Measurements from ENCODE around the gene CCNK.

CCNK gene

DNA sequence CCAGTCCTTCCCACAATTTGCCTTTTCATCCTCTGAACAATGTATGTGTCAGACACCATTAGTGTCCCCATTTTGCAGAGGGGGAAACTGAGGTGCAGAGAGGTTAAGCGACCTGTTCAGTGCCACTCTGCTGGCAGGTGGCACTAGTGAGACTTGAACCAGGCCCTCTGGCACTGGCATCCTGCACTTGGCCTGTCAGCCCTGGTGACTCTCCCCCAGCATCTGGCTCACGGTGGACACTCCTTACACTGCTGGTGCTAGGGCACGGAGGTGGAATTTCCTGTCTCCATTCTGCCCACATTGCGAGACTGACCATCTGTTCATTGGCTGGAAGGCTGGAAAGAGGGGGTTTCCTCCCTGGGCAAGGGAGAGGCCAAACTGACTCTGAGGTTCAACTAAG is 48.7 kb downstream of the CCNK start:
- H3K4me1 ChIP-seq (ENCODE audit: insufficient read depth, low read length) = peaks cover 28% of the 10 kb centered on the region
- no peak overlapping the region for H3K27ac ChIP-seq (ENCODE audit: low read depth, low read length)
- no peak overlapping the region for H3K4me3 ChIP-seq (ENCODE audit: low read length)
- no peaks in the 10 kb centered on the region for H3K27me3 ChIP-seq (ENCODE audit: insufficient read depth, low read length)
- no peaks in the 10 kb centered on the region for H3K9me3 ChIP-seq (ENCODE audit: insufficient read depth, low read depth, low read length)
- H3K36me3 ChIP-seq (ENCODE audit: insufficient read depth, low read length) = no peaks in the 10 kb centered on the region
- no peak overlapping the region for H3K9ac ChIP-seq (ENCODE audit: low read depth, low read length)
- WGBS = 93% methylated on average over 4 of the region's 4 CpGs

DNA sequence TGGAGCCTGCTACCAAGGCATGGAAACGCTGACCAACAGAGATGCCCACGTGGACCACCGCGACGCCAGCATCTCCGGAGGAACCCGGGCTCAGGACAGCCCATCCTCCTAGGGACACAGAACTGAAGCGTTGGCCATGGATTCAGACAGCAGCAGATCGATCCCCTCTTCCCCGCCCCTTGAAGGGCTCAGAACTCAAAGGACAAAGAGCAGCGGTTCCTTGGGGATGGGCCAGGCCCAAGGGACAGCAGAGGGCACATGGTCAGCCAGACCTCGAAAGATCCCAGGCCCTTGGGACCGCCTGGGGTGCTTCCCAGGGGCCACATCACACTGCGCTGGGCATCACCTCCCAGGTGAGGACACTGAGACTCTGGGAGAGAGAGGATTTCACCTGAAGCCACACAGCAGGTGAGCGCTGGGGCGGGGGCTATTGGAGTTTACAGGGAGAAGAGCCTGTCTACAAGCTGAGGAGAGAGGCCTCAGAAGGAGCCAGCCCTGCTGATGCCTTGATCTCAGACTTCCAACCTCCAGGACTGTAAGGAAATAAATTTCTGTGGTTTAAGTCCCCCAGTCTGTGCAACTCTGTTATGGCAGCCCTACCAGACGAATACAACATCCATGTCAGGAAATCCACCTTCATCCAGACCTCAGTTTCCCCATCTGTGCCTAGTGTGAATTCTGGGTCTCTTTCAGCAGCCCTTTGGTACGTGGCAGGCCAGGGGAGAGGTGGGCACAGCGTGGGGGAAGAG is 49.4 kb downstream of the CCNK start:
- Histone ChIP-seq H3K27me3 (ENCODE audit: insufficient read depth, low read length) (no peaks in the 10 kb centered on the region), H3K9ac (ENCODE audit: low read depth, low read length) (peak overlapping the region; percentile 37; the same call in 1 of the 2 replicates), H3K27ac (ENCODE audit: low read depth, low read length) (peak overlapping the region; percentile 77), H3K9me3 (ENCODE audit: insufficient read depth, low read depth, low read length) (no peaks in the 10 kb centered on the region), H3K4me1 (ENCODE audit: insufficient read depth, low read length) (peaks cover 24% of the 10 kb centered on the region), H3K36me3 (ENCODE audit: insufficient read depth, low read length) (no peaks in the 10 kb centered on the region), H3K4me3 (ENCODE audit: low read length) (no peak overlapping the region)
- WGBS = 74% methylated on average over 19 of the region's 19 CpGs

DNA sequence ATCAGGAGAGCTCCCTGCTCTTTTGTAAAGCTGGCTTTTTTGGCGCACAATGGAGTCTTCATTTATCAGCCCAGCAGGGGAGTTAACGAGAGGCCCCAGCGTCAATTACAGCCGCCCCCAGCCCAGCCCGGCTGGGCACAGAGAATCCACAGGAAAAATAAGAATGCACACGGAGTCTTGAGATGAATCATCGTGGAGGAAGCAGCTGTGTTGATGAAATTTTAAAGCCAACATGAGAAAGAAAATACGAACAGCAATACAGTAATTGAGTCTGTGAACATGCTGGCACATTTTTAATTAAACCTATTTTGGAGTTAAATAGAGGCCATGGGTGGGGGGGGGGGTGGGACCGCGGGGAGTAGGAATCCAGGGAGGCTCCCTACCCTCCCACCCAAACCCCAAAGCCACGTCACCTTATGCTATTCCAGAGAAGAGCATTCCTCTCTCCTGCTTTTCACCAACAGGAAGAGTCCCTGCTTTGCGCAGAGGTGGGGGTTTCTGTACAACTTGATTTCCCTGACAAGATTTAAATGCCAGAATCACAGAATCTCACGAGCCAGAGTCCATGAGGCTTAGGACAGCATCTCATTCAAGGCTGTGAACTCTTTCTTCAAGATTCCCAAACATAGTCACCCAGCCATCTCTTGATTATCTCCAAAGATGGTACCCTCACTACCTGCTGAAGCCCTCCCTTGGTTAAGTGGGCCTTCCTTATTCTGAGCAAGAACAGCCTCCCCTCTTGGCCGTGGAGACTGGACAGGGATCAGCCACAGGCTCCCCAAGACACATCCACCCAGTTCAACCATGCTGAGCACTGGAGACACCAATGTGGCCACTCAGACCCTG is 50.3 kb downstream of the CCNK start:
- Histone ChIP-seq H3K9me3 (ENCODE audit: insufficient read depth, low read depth, low read length) (no peaks in the 10 kb centered on the region), H3K27ac (ENCODE audit: low read depth, low read length) (peak overlapping the region; percentile 77), H3K9ac (ENCODE audit: low read depth, low read length) (no peak overlapping the region; the same call in 1 of the 2 replicates), H3K27me3 (ENCODE audit: insufficient read depth, low read length) (no peaks in the 10 kb centered on the region), H3K4me3 (ENCODE audit: low read length) (no peak overlapping the region), H3K4me1 (ENCODE audit: insufficient read depth, low read length) (peaks cover 24% of the 10 kb centered on the region), H3K36me3 (ENCODE audit: insufficient read depth, low read length) (no peaks in the 10 kb centered on the region)
- 29% methylated on average over 12 of the region's 14 CpGs for WGBS

DNA sequence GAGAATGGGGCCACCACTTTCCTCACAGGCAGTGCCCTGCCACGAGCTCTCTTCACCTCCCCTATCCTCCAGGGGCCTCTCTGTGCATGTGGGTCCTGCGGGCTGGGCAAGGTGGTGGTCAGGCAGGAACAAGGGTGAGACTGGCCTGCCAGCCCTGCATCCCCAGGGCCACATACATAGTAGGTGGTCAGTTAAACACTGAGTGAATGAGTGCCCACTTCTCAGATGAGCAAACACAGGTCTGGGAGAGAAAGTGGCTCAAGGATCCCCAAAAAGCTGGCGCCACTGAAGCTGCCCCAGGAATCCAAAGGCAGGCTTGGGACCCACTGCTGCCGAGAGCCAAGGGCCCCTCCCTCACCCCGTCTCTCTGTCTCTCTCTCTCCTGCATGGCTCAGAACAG is 51.1 kb downstream of the CCNK start:
- Histone ChIP-seq H3K36me3 (ENCODE audit: insufficient read depth, low read length) (no peaks in the 10 kb centered on the region), H3K4me3 (ENCODE audit: low read length) (no peak overlapping the region), H3K9me3 (ENCODE audit: insufficient read depth, low read depth, low read length) (no peaks in the 10 kb centered on the region), H3K9ac (ENCODE audit: low read depth, low read length) (no peak overlapping the region), H3K27me3 (ENCODE audit: insufficient read depth, low read length) (no peaks in the 10 kb centered on the region), H3K27ac (ENCODE audit: low read depth, low read length) (no peak overlapping the region), H3K4me1 (ENCODE audit: insufficient read depth, low read length) (peaks cover 29% of the 10 kb centered on the region)
- 93% methylated on average over 5 of the region's 5 CpGs for WGBS

DNA sequence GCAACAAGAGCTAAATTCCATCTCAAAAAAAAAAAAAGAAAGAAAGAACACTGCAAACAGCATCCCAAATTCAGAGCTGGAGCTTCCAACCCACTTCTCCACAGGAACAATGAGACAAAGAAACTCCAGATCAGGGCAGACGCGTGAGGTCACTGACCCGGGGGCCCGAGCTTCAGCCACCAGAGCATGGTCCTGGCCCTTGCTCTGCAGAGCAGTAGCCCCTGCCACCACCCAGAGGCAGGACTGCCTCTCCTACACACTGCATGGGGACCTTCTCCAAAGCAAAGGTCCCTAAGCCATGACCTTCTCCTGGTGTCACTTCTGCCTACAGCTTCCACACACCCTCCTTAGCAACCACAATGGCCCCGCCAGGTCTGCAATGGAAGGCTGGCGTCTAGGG is 53.1 kb downstream of the CCNK start:
- Histone ChIP-seq H3K4me1 (ENCODE audit: insufficient read depth, low read length) (peaks cover 40% of the 10 kb centered on the region), H3K27me3 (ENCODE audit: insufficient read depth, low read length) (no peaks in the 10 kb centered on the region), H3K36me3 (ENCODE audit: insufficient read depth, low read length) (no peaks in the 10 kb centered on the region), H3K4me3 (ENCODE audit: low read length) (no peak overlapping the region), H3K9me3 (ENCODE audit: insufficient read depth, low read depth, low read length) (no peaks in the 10 kb centered on the region), H3K27ac (ENCODE audit: low read depth, low read length) (peak overlapping the region; percentile 45; the same call in 1 of the 2 replicates), H3K9ac (ENCODE audit: low read depth, low read length) (no peak overlapping the region)
- WGBS = 90% methylated on average over 6 of the region's 6 CpGs

DNA sequence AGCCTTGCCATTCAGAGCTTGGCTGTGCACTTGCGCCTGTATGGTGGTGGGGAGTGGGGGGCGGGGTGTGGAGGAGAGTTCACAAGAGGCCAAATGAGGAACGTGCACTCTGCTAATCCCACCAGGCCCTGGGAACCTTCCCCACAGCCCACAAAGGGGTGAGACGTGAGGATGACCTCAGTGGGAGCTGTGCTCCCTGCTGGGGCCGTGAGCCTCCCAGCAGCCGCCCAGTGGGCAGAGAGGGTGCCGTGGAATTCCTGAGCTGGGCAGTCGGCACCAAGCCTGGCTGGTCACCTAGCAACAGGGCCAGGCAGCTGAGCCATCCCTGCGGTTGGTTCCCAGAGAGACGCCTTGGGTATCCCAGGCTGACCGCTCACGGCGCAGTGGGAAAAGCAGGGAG is 53.7 kb downstream of the CCNK start:
- Histone ChIP-seq H3K9ac (ENCODE audit: low read depth, low read length) (no peak overlapping the region), H3K36me3 (ENCODE audit: insufficient read depth, low read length) (no peaks in the 10 kb centered on the region), H3K4me1 (ENCODE audit: insufficient read depth, low read length) (peaks cover 40% of the 10 kb centered on the region), H3K27ac (ENCODE audit: low read depth, low read length) (0 out of 2 replicates have a peak overlapping the region, but pooled peaks have one; percentile 45), H3K27me3 (ENCODE audit: insufficient read depth, low read length) (no peaks in the 10 kb centered on the region), H3K4me3 (ENCODE audit: low read length) (no peak overlapping the region), H3K9me3 (ENCODE audit: insufficient read depth, low read depth, low read length) (no peaks in the 10 kb centered on the region)
- 86% methylated on average over 13 of the region's 13 CpGs for WGBS

DNA sequence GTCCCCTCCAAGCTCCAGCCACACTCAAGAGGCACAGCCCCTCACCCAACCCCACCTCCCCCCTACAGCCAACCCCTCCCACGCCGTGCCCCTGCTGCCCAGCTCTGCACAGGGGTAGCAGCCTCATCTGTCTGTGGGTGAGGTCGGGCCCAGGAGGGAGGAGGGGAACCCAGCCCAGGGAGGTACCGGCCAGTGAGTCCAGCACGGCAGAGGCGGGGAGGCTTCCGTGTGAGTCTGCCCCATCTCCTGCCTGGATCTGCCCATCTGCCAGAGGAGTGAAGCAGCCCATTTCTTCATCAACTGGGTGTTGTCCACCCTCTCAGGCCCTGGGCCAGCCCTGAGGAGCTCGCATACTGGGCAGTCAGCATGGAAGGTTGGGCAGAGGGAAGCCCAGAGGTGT is 54.2 kb downstream of the CCNK start:
- no peak overlapping the region for H3K9ac ChIP-seq (ENCODE audit: low read depth, low read length)
- peaks cover 39% of the 10 kb centered on the region for H3K4me1 ChIP-seq (ENCODE audit: insufficient read depth, low read length)
- H3K27ac ChIP-seq (ENCODE audit: low read depth, low read length) = no peak overlapping the region
- H3K36me3 ChIP-seq (ENCODE audit: insufficient read depth, low read length) = no peaks in the 10 kb centered on the region
- WGBS = 88% methylated on average over 8 of the region's 8 CpGs
- H3K4me3 ChIP-seq (ENCODE audit: low read length) = no peak overlapping the region
- H3K27me3 ChIP-seq (ENCODE audit: insufficient read depth, low read length) = no peaks in the 10 kb centered on the region
- no peaks in the 10 kb centered on the region for H3K9me3 ChIP-seq (ENCODE audit: insufficient read depth, low read depth, low read length)

DNA sequence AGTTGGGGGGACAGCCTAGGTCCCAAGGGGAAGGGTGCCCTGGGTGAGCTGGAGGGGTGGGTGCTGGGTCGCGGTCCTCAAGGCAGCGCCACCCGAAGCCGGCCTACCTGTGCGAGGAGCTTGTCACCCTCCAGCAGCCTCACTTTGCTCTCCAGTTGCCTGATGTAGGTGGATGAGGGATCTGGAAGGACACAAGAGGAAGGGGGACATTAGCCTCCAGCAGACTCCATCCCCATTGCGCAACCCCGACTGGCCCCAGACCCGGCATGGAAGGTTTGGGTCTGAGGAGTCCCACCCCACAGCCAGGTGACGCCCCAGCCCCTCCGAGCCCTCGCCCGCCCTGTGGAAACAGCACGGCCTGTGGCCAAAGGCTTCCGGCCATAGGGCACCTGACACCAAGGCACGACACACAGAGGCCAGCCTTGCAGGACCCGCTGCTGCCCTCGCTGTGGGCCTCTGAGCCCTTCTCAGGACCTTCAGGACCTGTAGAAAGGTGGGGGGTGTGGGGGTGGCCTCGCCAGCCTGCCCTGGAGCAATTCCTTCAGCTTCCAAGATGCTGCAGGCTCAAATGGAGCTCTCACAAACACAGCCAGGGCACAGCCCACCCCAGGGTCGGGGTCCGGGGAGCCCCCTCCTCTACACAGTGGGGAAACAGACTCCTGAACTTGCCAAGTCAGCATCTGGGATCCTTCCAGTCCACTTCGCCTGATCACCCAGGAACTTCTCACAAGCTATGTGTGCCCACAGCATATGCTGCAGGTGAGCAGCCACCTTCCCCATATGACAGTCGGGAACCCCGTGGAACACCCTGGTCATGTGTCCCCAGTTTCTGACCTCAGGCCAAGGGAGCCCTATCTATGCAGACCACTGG is 54.9 kb downstream of the CCNK start:
- no peaks in the 10 kb centered on the region for H3K27me3 ChIP-seq (ENCODE audit: insufficient read depth, low read length)
- no peaks in the 10 kb centered on the region for H3K9me3 ChIP-seq (ENCODE audit: insufficient read depth, low read depth, low read length)
- H3K27ac ChIP-seq (ENCODE audit: low read depth, low read length) = no peak overlapping the region
- H3K4me3 ChIP-seq (ENCODE audit: low read length) = no peak overlapping the region
- no peaks in the 10 kb centered on the region for H3K36me3 ChIP-seq (ENCODE audit: insufficient read depth, low read length)
- H3K9ac ChIP-seq (ENCODE audit: low read depth, low read length) = no peak overlapping the region
- 93% methylated on average over 24 of the region's 24 CpGs for WGBS
- H3K4me1 ChIP-seq (ENCODE audit: insufficient read depth, low read length) = peaks cover 32% of the 10 kb centered on the region

DNA sequence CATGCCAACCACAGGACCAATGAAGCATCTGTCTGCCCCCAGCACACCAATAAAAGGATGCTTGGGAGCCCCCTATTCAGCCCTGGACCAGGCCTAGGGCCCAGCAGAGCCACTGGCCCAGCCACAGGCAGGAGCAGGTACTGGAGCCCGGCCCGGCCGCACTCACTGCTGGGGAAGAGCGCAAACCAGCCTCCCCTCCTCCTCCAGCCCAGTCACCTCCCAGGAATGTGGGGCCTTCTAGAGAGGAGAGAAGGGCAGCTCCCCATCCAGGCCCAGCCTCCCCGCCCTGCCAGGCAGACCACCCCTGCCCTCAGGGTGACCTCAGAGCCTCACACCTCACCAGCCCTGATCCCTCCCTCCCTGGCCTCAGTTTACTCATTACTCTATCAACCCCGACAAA is 56.2 kb downstream of the CCNK start:
- Histone ChIP-seq H3K9ac (ENCODE audit: low read depth, low read length) (no peak overlapping the region), H3K4me3 (ENCODE audit: low read length) (no peak overlapping the region), H3K9me3 (ENCODE audit: insufficient read depth, low read depth, low read length) (no peaks in the 10 kb centered on the region), H3K4me1 (ENCODE audit: insufficient read depth, low read length) (peaks cover 27% of the 10 kb centered on the region; the same call in 1 of the 2 replicates), H3K27me3 (ENCODE audit: insufficient read depth, low read length) (no peaks in the 10 kb centered on the region), H3K27ac (ENCODE audit: low read depth, low read length) (no peak overlapping the region), H3K36me3 (ENCODE audit: insufficient read depth, low read length) (no peaks in the 10 kb centered on the region)
- WGBS = 62% methylated on average over 6 of the region's 6 CpGs

DNA sequence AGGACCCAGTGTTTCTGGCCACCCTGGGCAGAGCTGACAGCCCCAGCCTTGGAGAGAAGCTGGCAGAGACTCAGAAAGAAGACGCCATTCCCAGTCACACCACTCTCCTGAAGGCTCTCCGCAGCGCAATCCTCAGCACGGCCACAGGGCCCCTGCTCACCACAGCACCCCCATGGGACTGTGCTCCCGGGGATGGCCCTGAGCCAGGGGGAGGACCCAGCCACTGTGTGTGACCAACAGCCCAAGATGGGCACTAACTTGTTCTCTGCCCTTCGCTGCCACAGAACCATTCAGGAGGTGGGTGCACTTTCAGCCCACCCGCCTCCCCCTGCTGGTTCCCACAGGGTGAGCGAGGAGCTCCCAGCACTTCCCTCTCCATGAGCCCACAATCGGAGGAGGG is 57.1 kb downstream of the CCNK start:
- peaks cover 27% of the 10 kb centered on the region; the same call in 1 of the 2 replicates for H3K4me1 ChIP-seq (ENCODE audit: insufficient read depth, low read length)
- no peaks in the 10 kb centered on the region for H3K36me3 ChIP-seq (ENCODE audit: insufficient read depth, low read length)
- 65% methylated on average over 9 of the region's 9 CpGs for WGBS
- H3K27me3 ChIP-seq (ENCODE audit: insufficient read depth, low read length) = no peaks in the 10 kb centered on the region
- H3K9me3 ChIP-seq (ENCODE audit: insufficient read depth, low read depth, low read length) = no peaks in the 10 kb centered on the region
- H3K9ac ChIP-seq (ENCODE audit: low read depth, low read length) = no peak overlapping the region
- no peak overlapping the region for H3K4me3 ChIP-seq (ENCODE audit: low read length)
- H3K27ac ChIP-seq (ENCODE audit: low read depth, low read length) = no peak overlapping the region

Data from HUES64 (cell line).